BE2C (cell line): Measurements from ENCODE around the gene LRFN4.
"Not testable (repeated sequence)": the region's sequence is repeated elsewhere in the genome, so short reads cannot be mapped to it uniquely, and the experiment has no call there.

Experiments
- DNase-seq: peaks from one replicate; pipeline ENCODE4 v3.0.0-alpha.2; 2020
- H3K27me3 ChIP-seq: fragments of 250-450 bp; sonication (Bioruptor Pico); 2 replicates; pipeline ENCODE4 v1.5.1; 2020; ENCODE audit warnings: mild to moderate bottlenecking
- H3K36me3 ChIP-seq: fragments of 250-450 bp; sonication (Bioruptor Pico); 2 replicates; pipeline ENCODE4 v1.5.1; 2020; ENCODE audit warnings: mild to moderate bottlenecking
- H3K4me1 ChIP-seq: fragments of 250-450 bp; sonication (Bioruptor Pico); 2 replicates; pipeline ENCODE4 v1.5.1; 2020
- H3K4me3 ChIP-seq: 2 replicates; pipeline ENCODE4 v1.5.1; 2011; ENCODE audit warnings: low read depth, low read length
- H3K9me3 ChIP-seq: fragments of 250-450 bp; sonication (Bioruptor Pico); 2 replicates; pipeline ENCODE4 v1.5.1; 2020
- TF ChIP-seq, protein P1 (sequence below): IDR thresholded peaks from 2 replicates; pipeline ENCODE4 v1.5.1; 2012; ENCODE audit warnings: mild to moderate bottlenecking, low read depth, low read length

Gene LRFN4

DNA sequence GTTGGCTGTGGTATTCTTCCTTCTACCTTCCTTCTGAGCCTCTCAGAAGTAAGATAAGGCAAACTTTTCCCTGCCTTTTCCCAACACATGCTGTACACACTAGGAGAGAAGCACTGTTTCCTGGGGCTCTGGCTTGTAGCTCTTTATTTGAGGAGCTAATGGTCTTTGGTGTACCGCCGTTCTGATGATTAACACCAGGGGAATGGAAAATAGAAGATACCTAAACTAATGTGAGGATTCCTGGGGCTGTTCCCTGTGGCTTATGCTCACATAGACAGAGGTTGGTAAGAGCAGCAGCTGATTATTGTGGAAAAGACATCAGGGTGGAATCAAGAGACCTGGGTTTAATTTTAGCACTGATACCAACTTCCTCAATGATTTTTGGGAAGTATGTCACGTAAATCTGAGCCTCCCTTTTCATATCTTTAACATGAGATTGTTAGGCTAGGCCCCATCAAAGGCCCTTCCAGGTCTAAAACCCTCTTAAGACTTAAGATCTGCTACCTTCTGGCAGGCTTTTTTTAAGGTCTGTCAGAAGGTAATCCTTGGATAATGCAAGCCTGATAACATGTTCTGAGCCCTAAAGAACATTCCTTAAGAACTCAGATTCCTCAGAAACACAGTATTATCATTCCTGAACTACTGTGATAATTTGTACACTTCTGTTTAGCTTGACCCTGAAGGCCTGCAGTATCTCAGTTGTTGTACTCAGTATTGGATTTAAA, 38.5 kb upstream of the LRFN4 start:
- H3K27me3 ChIP-seq = no peaks in the 10 kb centered on the region
- no peaks in the 10 kb centered on the region for H3K36me3 ChIP-seq
- H3K4me3 ChIP-seq = no peak overlapping the region
- no peaks in the 10 kb centered on the region for H3K9me3 ChIP-seq
- no peaks in the 10 kb centered on the region for H3K4me1 ChIP-seq
- no peak for DNase-seq
- TF ChIP-seq, protein P1, sequence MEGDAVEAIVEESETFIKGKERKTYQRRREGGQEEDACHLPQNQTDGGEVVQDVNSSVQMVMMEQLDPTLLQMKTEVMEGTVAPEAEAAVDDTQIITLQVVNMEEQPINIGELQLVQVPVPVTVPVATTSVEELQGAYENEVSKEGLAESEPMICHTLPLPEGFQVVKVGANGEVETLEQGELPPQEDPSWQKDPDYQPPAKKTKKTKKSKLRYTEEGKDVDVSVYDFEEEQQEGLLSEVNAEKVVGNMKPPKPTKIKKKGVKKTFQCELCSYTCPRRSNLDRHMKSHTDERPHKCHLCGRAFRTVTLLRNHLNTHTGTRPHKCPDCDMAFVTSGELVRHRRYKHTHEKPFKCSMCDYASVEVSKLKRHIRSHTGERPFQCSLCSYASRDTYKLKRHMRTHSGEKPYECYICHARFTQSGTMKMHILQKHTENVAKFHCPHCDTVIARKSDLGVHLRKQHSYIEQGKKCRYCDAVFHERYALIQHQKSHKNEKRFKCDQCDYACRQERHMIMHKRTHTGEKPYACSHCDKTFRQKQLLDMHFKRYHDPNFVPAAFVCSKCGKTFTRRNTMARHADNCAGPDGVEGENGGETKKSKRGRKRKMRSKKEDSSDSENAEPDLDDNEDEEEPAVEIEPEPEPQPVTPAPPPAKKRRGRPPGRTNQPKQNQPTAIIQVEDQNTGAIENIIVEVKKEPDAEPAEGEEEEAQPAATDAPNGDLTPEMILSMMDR = no peak

- Histone ChIP-seq H3K9me3 (no peaks in the 10 kb centered on the region), H3K27me3 (no peaks in the 10 kb centered on the region), H3K36me3 (no peaks in the 10 kb centered on the region), H3K4me1 (no peaks in the 10 kb centered on the region), H3K4me3 (no peak overlapping the region)
- no peak for DNase-seq
- TF ChIP-seq, protein P1 = no peak
Measured at GRCh38 chr11:66820381-66820780, 36.5 kb upstream of the LRFN4 start.

- no peak for DNase-seq
- Histone ChIP-seq H3K4me1 (no peaks in the 10 kb centered on the region), H3K4me3 (no peak overlapping the region), H3K27me3 (no peaks in the 10 kb centered on the region), H3K36me3 (no peaks in the 10 kb centered on the region), H3K9me3 (no peaks in the 10 kb centered on the region)
- TF ChIP-seq, protein P1 = no peak
Measured at GRCh38 chr11:66820901-66821300, 36.0 kb upstream of the LRFN4 start.

DNA sequence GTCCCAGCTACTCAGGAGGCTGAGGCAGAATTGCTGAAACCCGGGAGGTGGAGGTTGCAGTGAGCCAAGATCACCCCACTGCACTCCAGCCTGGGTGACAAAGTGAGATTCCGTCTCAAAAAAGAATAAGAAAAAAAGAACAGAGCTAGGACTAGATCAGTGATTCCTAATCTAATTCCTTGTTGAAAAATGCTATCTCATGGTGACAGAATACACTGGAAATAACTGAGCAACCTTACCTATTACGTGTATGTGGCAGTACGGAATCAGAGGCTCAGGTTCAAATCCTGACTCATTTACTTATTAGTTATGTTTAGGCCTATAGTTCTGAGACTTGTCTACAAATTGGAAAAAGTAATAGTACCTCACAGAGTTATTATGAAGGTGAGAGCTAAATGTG, 33.2 kb upstream of the LRFN4 start:
- H3K27me3 ChIP-seq = no peaks in the 10 kb centered on the region
- no peak overlapping the region for H3K4me3 ChIP-seq
- TF ChIP-seq, protein P1 = no peak
- no peaks in the 10 kb centered on the region for H3K36me3 ChIP-seq
- no peaks in the 10 kb centered on the region for H3K9me3 ChIP-seq
- no peaks in the 10 kb centered on the region for H3K4me1 ChIP-seq
- no peak for DNase-seq

GRCh38 chr11:66824573-66824972, 32.3 kb upstream of the LRFN4 start:
- not testable (repeated sequence) for DNase-seq, H3K4me3 ChIP-seq, H3K27me3 ChIP-seq, H3K36me3 ChIP-seq, H3K4me1 ChIP-seq, H3K9me3 ChIP-seq

GRCh38 chr11:66834539-66834845, 22.4 kb upstream of the LRFN4 start:
- TF ChIP-seq, protein P1 = no peak
- Histone ChIP-seq H3K9me3 (no peaks in the 10 kb centered on the region), H3K4me3 (no peak overlapping the region), H3K36me3 (no peaks in the 10 kb centered on the region), H3K27me3 (no peaks in the 10 kb centered on the region), H3K4me1 (no peaks in the 10 kb centered on the region)
- DNase-seq = no peak

- no peaks in the 10 kb centered on the region for H3K4me1 ChIP-seq
- no peak for DNase-seq
- H3K9me3 ChIP-seq = no peaks in the 10 kb centered on the region
- TF ChIP-seq, protein P1 = no peak
- no peaks in the 10 kb centered on the region for H3K27me3 ChIP-seq
- no peaks in the 10 kb centered on the region for H3K36me3 ChIP-seq
- H3K4me3 ChIP-seq = no peak overlapping the region
Measured at GRCh38 chr11:66834943-66835342, 21.9 kb upstream of the LRFN4 start.
